NK-92 (cell line): ENCODE results near the gene TPM3.
"Not testable (repeated sequence)": the region's sequence is repeated elsewhere in the genome, so short reads cannot be mapped to it uniquely, and the experiment has no call there.

Source experiments
- DNase-seq: peaks from one replicate; lab custom pipeline; 2025; ENCODE audit not compliant: unreplicated experiment; lab: John Stamatoyannopoulos, UW

TPM3 gene

DNA sequence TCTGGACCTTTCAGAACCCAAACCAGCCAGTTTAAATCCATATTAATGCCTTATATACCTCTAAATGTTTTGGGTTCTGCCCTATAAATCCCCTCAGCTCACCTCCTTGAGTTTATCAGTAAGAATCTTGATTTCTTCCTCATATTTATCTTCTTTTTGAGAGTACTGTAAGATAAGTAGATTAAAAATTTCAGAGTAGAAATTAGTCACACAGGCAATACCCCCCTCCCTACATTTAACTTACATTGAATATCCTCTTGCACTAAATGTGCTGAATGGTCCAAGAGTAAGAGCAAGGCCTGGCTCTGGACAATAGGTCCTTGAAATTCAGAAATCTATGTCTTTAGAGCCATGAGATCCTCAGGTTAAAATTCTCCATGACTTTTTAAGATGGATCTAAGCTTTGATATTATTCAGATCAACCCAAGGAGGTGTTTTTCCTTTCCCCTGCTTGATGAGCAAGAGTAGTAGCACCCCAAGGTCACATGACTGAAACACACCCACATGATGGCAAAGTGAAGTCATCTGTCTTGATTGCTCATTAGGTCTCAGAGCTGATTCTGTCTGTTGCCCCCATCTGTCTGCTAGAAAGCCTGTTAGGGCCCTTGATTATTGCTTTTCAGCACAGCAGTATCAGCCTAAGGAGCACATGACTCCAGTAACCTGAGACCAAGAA lies 21.2 kb downstream of the TPM3 start:
- DNase-seq = no peak

DNA sequence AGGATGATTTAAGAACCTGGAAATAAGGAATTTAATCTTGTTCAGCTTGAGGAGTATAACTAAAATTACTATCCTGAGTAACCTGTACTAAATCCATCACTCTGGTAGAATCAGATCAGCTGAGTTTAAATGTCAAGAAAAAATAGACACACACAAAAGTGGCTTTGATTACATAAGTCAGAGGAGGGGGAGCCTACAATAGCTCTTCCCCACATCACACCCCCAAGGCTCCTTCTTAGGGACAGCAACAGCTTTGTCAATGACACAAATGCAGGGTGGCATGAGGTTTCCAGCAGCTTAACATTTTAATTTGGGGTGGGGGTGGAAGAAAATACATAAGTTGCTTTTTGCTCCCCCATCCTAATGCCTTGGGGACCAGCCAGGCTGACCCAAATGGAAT lies 24.4 kb downstream of the TPM3 start:
- no peak for DNase-seq

DNA sequence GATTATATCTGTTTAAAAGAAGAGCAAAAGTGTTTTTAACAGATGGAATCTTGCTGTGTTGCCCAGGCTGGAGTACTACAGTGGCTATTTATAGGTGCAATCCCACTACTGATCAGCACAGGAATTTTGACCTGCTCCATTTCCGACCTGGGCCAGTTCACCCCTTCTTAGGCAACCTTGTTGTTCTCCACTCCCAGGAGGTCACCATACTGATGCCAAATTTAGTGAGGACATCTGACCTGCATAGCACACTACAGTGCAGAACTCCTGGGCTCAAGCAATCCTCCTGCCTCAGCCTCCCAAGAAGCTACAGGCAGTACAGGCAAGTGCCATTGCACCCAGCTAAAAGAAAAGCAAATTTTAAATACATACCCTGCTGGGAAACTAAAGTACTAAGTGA lies 25.7 kb downstream of the TPM3 start:
- DNase-seq = no peak

DNA sequence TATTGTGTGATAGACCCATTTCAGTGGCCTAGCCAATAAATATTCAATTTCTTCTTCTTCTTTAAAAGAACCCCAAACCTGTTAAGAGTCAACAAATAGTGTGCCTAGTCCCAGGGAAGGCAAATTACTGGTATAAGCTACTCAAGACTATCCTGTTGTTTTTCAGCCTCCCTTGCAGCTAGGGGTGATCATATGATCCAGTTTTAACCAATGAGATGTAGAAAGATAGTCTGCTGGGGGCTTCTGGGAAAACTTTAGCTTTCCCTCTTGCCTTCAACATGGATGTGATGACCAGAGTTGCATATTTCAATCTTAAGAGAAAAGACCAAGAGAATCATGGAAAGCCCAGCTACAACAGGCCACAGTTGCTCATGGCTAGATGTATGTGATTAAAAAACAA lies 32.3 kb downstream of the TPM3 start:
- DNase-seq = no peak

DNA sequence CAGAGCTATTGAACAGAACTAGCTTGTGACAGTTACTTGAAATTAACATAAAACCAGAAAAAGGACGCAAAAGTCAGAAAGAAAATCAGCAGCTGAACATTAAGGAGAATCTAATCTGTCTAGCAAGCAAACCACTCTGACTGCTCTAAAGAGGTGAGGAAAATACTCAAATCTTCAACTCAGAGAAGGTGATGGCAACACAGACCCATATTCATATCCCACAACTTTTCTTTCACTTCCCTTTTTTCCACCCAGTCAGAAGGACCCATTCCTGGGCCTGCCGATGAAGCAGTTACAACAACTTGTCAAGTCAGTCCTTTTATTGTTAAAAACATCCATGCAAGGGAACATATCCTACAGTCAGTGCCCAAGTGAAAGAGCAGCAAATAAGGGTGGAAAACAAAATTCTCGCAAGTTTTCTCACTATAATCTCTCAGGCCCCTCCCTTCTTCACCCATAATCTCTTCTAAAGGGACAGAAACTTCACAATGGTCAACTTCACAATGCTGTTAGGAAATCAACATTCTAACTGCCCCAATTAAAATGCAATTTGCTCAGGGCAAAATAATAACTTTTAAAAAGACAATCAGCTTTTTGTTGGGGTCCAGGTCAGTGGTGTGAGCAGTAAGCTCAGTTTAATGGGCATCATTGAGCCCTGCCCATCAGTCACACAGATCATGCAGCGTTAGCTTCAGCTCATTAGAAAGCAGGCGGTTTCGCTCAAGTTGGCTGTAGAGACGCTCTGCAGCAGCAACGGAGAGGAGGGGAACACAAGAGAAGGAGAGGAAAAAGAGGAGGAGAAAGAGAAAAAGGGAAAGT lies 33.4 kb downstream of the TPM3 start:
- no peak for DNase-seq

DNA sequence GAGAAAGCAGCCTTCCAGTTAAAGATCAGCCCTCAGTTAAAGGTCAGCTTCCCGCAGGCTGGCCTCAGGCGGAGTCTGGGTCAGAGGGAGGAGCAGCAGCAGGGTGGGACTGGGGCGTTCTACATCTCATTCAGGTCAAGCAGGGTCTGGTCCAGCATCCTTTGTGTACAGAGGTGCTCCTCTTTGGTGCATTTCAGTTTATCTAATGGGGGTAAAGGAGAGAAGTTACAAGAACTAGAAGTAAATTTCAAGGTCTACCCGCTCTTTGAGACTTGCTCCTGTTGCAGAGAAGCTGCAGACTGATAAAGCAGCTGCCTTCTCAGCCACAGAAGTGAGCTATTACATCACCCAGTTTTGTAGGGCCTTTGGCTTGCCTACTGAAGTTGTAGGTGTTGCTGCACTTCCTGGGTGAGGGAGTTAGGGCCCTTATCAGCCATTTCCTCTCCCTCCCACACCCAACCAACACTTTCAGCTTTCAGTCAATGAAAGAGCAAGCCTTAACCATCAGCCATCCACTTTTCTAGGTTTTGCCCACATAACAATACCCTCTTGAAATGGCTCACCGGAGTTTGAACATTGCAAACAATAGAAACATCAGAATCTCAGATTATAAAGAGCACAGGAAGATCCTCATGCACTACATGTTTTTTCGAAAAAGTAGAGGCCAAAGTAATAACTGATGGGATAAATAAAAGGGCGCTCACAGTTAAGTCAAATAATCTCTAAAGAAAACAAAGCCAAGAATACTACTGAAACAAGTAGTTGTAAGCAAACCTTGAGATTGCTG lies 34.2 kb downstream of the TPM3 start:
- no peak for DNase-seq

DNA sequence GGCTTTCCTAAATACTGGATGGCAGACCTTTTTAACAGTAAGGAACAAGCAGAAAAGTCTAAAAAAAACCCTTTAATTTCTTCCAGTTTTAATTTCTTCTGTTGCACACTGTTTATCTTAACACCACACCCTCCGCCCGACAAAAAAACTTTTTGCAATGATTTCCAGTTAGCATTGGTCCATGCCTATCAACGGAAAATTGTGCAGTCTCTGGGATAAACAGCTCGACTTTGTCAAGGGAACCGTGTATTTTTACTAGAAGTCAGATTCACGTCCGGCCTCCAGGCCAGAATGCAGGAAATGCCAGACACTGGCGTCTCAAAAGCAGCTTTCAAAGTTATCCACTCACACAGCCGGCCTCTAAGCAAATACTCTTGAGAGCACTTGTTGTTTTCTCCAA lies 36.6 kb downstream of the TPM3 start:
- DNase-seq = no peak

DNA sequence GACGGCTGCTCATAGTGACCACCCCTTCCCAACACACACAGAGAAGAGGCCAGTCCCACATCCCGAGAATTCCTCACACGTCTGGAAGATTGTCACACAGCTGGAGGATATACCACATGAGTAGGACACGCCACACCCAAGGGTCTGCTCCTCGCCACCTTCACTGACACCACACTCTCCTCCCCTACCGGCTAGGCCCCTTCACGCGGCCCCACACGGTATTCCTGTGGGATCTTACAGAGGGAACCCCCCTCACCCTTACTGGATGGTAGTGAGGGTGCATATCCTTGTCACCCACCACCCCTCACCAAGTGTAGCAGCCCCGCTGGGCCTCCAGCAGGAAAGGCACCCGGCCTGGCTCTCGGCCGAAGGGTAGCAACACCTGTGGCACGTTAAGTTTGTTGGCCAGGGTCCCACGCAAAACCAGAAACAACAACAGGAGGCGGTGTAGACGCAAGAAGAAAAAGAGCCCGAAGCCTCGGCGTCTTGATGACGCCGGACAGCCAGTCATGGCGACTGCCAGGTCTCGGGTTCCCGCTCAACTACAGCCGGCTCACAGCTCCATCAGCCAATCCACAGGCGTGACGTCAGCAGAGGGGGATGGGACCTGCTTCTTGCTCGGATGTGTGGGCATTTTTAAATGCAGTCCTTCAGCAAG lies 37.2 kb downstream of the TPM3 start, which contains the start of gene NUP210L:
NUP210L (minus strand) TSS at position 540 of the 658 bp plus-strand sequence.
- no peak for DNase-seq

DNA sequence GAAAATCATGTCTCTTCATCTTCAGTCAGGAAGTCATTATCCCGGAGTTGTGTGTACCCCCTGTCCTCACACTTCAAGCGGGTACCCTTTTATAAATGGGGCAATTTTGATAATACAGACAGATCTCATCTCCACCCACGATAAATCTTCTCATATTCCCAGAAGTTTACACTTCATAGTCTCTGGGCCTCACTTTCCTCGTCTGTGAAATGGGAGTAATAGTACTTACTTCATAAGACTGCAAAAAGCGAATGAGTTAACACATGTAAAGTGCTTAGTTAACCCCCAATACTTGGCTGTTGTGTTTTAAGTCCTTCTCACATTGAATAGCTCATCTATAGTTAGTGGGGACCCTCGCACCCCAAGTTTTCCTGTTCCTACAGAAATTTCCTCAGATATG lies 37.8 kb downstream of the TPM3 start:
- DNase-seq = no peak

DNA sequence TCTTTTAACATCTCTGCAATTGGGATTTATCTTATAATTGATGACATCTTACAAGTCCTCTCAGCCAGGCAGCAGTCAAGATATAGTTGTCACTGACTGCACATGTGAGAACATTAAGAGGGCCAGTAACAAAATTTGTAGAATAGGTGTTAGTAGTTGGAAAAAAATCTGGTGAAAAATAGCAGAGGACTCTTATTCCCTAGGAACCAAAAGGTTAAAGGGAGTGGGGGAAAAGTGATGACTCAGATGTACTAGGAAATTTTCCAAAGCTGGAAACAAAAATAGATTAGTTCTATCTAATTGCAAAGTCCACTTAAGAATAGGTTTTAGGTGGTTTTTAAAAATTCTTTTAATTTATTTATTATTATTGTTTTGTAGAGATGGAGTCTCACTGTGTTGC lies 40.6 kb downstream of the TPM3 start:
- no peak for DNase-seq

DNA sequence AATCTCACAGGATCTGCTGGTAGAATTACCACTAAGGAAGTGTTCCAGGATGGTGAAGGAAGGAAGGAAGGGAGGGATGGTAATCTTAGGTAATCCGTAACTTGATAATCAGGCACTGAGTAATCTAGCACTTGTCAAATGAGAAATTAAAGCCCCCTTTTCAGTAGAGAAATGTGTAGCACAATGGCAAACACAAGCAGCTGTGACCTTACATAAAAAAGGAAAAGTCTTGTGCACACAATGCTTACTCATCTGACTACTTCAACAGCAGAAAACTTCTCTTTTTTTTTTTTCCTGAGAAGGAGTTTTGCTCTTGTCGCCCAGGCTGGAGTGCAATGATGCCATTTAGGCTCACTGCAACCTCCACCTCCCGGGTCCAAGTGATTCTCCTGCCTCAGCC lies 43.1 kb downstream of the TPM3 start:
- DNase-seq = no peak

DNA sequence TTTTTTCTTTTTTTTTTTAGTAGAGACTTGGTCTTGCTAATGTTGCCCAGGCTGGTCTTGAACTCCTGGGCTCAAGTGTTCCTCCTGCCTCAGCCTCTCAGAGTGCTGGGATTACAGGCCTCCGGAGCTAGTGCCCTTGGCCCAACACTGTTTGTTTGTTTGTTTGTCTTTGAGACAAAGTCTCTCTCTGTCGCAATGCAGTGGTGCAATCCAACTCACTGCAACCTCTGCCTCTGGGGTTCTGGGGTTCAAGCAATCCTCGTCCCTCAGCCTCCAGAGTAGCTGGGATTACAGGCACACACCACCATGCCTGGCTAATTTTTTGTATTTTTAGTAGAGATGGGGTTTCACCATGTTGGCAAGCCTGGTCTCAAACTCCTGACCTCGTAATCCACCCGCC lies 44.4 kb downstream of the TPM3 start:
- DNase-seq = not testable (repeated sequence)

DNA sequence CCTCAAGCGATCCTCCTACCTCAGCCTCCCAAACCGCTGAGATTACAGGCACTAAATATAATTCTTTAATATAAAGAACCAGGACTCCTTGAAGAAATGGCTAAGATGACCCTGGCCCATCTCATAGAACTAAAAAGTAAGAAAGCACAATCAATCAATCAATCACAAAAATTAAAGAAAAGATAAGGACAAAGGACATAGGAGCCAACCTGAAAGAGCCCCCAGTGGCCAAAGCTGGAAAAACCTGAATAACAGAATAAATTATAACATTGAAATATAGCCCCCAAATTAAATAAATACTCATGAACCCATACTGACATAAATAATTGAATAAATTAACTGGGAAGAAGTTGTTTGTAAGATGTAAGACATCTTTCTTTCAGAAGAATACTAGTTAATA lies 45.9 kb downstream of the TPM3 start:
- no peak for DNase-seq

DNA sequence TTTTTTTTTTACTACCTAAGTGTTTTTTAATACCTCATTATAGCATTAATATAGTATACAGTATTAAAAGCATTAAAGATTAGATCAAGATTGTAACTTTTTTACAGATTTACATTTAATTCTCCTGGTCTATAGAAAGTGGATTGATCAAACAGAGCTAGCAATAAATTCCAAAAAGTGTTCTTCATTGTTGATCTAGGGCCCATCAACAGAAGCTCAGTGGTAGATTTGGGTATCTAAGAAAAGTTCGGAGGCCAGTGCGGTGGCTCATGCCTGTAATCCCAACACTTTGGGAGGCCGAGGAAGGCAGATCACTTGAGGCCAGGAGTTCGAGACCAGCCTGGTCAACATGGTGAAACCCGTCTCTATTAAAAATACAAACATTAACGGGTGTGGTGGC lies 49.5 kb downstream of the TPM3 start:
- no peak for DNase-seq

DNA sequence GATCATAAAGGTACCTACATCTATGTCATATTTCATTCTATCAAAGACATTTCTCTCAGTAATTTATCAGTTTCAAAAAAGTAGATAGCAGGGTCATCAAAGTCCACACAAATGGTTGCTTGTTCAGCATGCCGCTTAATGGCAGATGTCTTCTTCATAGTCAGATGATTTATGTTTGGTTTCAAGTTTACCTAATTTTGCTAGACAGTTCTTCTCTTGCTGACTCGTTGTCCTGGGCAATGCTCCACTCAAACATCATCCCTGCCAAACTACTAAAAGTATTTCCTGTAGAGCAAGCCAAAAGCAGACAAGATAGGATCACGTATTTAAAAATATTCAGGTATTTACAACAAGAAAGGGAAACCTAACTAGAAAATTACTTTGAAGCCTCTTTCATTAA lies 50.7 kb downstream of the TPM3 start:
- no peak for DNase-seq

DNA sequence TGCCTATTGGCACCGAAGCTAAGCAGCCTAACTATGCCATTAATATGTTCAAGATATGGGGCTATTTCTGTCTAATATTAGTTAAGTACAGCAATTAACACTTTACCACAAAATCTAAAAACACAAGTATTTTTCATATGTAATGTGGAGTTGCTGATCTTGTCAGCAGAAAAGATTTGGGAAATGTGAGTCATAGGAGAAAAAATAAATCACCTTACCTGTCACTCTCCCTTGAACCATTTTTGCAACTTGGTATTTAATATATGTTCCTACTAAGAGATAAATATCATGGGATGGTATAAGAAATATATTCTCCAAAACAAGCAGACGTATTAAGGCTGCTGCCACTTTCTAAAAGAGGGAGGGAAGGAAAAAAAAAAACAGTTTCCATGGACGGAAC lies 54.0 kb downstream of the TPM3 start:
- DNase-seq = no peak

DNA sequence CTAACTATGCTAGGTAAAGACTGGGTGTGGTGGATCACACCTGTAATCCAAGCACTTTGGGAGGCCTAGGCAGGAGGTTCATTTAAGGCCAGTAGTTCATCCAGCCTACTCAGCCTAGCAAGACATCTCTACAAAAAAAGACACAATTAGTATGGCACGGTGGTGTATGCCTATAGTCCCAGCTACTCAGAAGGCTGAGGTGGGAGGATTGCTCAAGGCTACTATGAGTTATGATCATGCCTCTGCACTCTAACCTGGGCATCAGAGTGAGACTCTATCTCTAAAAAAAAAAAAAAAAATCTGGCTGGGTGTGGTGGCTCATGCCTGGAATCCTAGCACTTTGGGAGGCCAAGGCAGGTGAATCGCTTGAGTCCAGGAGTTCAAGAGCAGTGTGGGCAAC lies 58.6 kb downstream of the TPM3 start:
- DNase-seq = no peak

DNA sequence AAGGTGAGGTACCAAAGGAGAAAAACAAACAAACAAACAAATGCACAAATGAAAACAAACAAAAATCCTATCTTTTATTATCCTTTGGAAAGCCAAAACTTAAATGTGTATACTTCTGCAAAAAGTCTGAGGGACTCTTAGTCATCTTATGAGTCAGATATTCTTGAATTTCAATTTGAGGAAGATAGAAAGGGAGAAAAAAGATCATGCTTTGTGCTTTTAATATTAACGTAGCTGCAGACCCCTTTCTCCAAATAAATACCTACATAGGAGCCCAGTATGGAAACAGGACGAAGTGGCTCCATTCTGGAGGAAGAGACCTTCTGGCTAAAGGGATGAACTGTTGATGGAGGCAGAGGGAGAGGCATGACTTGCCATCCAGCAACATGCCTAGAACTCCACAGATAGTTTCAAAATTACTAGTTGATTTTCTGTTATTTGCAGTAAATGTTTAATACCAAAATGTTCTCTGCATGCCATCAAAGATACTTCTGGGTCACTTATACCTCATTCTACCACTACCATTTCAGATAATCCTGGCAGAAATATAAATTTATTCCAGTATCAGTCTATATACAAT lies 62.4 kb downstream of the TPM3 start:
- no peak for DNase-seq

DNA sequence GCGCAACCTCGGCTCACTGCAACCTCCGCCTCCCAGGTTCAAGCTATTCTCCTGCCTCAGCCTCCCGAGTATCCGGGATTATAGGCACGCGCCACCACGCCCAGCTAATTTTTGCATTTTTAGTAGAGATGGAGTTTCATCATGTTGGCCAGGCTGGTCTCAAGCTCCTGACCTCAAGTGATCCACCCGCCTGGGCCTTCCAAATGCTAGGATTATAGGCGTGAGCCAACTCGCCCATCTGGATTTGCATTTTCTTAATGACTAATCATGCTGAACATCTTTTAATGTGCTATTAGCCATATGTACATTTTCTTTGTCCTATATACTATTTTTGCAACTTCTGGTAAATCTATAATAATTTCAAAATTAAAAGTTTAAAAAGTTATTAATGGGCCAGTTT lies 68.7 kb downstream of the TPM3 start:
- DNase-seq = not testable (repeated sequence)

DNA sequence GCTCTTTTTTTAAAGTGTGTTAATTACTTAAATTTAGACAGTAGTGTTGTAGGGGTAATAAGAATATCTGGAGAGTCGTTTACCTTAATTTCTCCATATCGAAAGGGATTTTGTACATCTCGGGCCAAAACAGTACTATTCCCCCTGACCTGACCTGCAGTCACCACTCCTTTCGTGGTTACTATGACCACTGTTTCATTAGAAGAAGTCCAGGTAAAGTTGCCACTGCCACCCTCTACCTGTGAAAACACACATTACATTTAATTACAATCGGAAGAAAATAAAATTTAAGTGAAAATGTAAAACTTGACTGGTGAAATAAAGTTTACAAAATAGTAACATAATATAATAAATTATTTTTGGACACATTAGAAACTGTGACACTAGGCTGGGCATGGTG lies 74.3 kb downstream of the TPM3 start:
- DNase-seq = no peak

DNA sequence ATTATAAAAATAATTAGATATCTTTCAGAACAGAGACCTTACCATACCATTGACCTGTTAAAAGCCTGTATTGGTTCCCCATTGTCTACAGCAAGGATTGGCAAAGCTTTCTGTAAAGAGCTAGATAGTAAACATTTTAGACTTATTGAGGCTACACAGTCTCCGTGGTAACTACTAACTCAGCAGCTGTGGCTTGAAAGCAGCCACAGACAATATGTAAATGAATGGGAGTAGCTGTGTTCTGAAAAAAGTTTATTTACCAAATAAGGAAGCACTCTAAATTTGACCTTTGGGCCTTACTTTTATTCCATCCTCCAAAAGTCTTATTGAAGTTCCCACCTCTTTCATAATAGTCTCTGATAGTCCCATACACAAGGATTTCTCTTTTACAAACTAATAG lies 76.7 kb downstream of the TPM3 start:
- no peak for DNase-seq
